Colonic mucosa (tissue), 4 donors: ENCODE measurements around the gene DHCR7. TPM values are rescaled to one million over a fixed set of nuclear protein-coding genes. Genes with fewer than 3 reads are reported as not detected.
"Not testable (repeated sequence)": the region's sequence is repeated elsewhere in the genome, so short reads cannot be mapped to it uniquely, and the experiment has no call there.

ENCODE experiments used
- DNase-seq: peaks from one replicate; pipeline ENCODE4 v3.0.0-alpha.2; 2020
- H3K27ac ChIP-seq: fragments of 200-600 bp; one replicate; pipeline ENCODE4 v1.8.0; 2021
- H3K27me3 ChIP-seq: fragments of 200-600 bp; one replicate; pipeline ENCODE4 v1.8.0; 2021
- H3K36me3 ChIP-seq: fragments of 200-600 bp; one replicate; pipeline ENCODE4 v1.8.0; 2021
- H3K4me1 ChIP-seq: fragments of 200-600 bp; one replicate; pipeline ENCODE4 v1.8.0; 2021; ENCODE audit warnings: mild to moderate bottlenecking
- H3K4me3 ChIP-seq: fragments of 200-600 bp; one replicate; pipeline ENCODE4 v1.8.0; 2021
- H3K9ac ChIP-seq, 2 donors: one replicate each; pipeline ENCODE4 v1.7.0; 2013; ENCODE audit warnings: control low read depth in 2 of 2, low read depth in 2 of 2, low read length in 2 of 2
- H3K9me3 ChIP-seq: fragments of 200-600 bp; one replicate; pipeline ENCODE4 v1.8.0; 2021
- intact Hi-C: fragments of 100-400 bp; cut with DNase I; formaldehyde crosslinking; loops from one replicate; pipeline ENCODE4 v1.14.1; 2022
- total RNA-seq, 2 donors: library from RNA; stranded (reverse); fragmentation: NEBNext Ultra II Directional in 1 of 2; extraction: Animal tissue kit (Norgen Biotek cat#: 25700) in 1 of 2; gene quantifications; one replicate each; pipeline ENCODE4 v1.2.1, GENCODE V29; 2021
- TF ChIP-seq, protein P1 (sequence below): fragments of 200-600 bp; IDR thresholded peaks from one replicate; pipeline ENCODE4 v1.8.0; 2022; ENCODE audit warnings: antibody characterized with exemption, mild to moderate bottlenecking
- donor health status: healthy.
- donor health status: DM: no; HTN: no; CAD: no.
- donor health status: DM: no; HTN: no; CAD: no.

DHCR7 gene
- total RNA-seq, 2 donors from 2014 or later, result 75.3 to 163 TPM

DNA sequence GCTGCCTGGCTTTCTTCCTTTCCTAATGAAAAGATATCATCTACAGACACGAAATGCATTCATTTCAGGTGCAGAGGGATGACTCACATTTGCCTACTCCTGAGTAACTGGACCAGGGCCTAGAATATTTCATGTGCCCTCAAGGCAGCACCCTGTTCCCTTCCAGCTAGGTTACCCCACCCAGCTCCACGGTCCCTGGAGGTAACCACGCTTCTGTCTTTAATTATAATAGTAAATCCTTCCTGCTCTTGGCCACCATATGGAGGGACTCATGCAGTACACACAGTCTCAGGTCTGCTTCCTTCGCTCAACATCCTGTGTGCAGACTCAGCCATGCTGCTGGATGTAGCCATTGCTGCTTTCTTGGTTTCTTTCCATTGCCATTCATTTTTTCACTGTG, 22.3 kb downstream of the DHCR7 start:
- no peaks in the 10 kb centered on the region for H3K27me3 ChIP-seq
- TF ChIP-seq, protein P1, sequence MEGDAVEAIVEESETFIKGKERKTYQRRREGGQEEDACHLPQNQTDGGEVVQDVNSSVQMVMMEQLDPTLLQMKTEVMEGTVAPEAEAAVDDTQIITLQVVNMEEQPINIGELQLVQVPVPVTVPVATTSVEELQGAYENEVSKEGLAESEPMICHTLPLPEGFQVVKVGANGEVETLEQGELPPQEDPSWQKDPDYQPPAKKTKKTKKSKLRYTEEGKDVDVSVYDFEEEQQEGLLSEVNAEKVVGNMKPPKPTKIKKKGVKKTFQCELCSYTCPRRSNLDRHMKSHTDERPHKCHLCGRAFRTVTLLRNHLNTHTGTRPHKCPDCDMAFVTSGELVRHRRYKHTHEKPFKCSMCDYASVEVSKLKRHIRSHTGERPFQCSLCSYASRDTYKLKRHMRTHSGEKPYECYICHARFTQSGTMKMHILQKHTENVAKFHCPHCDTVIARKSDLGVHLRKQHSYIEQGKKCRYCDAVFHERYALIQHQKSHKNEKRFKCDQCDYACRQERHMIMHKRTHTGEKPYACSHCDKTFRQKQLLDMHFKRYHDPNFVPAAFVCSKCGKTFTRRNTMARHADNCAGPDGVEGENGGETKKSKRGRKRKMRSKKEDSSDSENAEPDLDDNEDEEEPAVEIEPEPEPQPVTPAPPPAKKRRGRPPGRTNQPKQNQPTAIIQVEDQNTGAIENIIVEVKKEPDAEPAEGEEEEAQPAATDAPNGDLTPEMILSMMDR, result no peak
- no peak overlapping the region for H3K27ac ChIP-seq
- H3K36me3 ChIP-seq, result no peaks in the 10 kb centered on the region
- no peak overlapping the region for H3K9ac ChIP-seq
- intact Hi-C loops, result no loop called here
- no peak overlapping the region for H3K4me3 ChIP-seq
- no peaks in the 10 kb centered on the region for H3K9me3 ChIP-seq
- DNase-seq, result no peak
- H3K4me1 ChIP-seq, result no peaks in the 10 kb centered on the region

DNA sequence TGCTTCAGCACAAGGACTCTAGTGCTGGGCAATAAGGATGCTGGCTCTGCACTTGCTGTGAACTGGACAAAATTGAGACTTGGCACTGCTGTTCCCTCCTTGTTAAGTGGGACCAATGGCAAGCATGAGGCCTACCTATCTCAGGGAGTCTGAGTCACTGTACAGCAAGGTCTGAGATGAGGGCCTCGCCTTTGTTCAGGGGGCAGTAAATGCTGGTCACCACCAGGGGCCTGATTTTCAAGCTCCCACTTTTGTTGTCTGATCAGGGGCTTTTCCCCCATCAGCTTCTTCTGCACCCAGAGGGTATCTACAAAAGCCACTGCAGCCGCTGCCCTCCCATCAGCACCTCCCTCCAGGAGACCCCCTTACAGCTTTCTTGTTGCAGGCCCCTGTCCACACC, 22.8 kb downstream of the DHCR7 start:
- TF ChIP-seq, protein P1, result no peak
- Histone ChIP-seq H3K27me3 (no peaks in the 10 kb centered on the region), H3K9ac (no peak overlapping the region), H3K4me1 (no peaks in the 10 kb centered on the region), H3K27ac (no peak overlapping the region), H3K9me3 (no peaks in the 10 kb centered on the region), H3K4me3 (no peak overlapping the region), H3K36me3 (no peaks in the 10 kb centered on the region)
- intact Hi-C loops, result no loop called here
- no peak for DNase-seq

DNA sequence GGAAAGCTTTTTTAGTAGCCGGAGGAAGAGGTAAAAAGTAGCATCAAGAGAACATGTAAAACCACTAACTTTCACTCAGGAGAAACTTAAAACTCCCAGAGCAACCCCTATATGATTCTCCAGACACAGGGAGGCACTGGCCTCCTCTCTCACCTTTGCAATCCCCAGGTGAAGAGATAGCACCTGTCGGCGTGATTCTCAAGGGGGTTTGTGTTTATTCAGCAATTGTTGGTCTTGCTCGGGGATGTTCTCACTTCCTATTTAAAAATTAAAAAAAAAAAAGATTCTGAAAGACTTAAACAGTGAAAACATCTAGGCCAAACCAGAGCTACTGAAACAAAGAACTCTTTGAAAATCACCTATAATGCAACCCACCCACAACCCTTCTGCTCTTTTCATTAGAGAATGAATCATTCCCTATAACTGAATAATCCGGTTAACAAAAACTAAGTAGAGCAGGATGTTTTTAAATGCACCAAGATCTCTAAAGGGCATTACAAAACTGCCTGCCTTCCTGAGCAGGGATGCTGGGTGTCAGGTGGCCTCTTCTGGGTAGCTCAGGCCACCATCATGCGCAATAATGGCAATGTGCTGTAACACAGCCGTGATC, 24.9 kb downstream of the DHCR7 start:
- no peak overlapping the region for H3K4me3 ChIP-seq
- no peaks in the 10 kb centered on the region for H3K9me3 ChIP-seq
- no peaks in the 10 kb centered on the region for H3K27me3 ChIP-seq
- no peaks in the 10 kb centered on the region for H3K4me1 ChIP-seq
- intact Hi-C loops, result loop anchor here (5.0 kb wide), 1 partner anchor 611 kb away; no protein-coding TSS in a partner anchor
- TF ChIP-seq, protein P1, result no peak
- no peak overlapping the region for H3K27ac ChIP-seq
- no peak overlapping the region for H3K9ac ChIP-seq
- no peak for DNase-seq
- no peaks in the 10 kb centered on the region for H3K36me3 ChIP-seq

DNA sequence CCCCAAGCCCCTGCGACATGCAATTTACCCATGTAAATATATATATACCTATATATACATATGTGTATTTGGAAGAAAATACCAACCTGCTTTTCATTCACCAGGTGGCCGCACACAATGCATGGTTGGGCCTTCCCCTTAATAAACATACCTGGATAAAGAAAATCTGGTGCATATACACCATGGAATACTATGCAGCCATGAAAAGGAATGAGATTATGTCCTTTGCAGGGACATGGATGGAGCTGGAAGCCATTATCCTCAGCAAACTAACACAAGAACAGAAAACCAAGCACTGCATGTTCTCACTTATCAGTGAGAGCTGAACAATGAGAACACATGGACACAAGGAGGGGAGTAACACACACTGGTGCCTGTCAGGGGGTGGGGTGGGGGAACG, 25.9 kb downstream of the DHCR7 start:
- H3K9me3 ChIP-seq, H3K4me1 ChIP-seq, DNase-seq, H3K9ac ChIP-seq, H3K27ac ChIP-seq, H3K4me3 ChIP-seq, H3K36me3 ChIP-seq, H3K27me3 ChIP-seq: not testable (repeated sequence)
- intact Hi-C loops, result loop anchor here (5.0 kb wide), 1 partner anchor 610 kb away; no protein-coding TSS in a partner anchor

DNA sequence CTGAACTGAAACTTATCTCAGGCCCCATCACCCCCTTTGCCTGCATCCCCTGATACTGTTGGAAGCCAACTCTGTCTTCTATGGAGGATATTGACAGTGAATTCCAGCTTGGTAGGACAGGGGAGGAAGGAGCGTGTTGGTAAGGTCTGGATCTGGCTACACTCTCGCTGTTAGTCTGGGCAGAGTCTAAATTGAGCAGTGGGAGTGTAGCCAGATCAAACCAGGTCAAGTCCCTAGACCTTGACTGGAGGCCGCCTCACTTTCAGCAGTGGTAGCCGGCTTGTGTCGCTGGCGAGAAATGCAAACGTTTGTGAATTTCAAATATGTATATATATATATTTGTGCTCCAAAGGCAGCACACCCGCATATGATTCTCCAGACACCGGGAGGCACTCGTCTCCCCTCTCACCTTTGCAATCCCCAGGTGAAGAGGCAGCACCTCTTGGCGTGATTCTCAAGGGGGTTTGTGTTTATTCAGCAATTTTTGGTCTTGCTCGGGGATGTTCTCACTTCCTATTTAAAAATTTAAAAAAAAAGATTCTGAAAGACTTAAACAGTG, 26.7 kb downstream of the DHCR7 start:
- no peak for DNase-seq
- intact Hi-C loops, result loop anchor here (5.0 kb wide), 1 partner anchor 609 kb away; no protein-coding TSS in a partner anchor

More for the DNA sequence above, 26.7 kb downstream of the DHCR7 start:
- H3K9me3 ChIP-seq, result no peaks in the 10 kb centered on the region
- TF ChIP-seq, protein P1, result no peak
- no peaks in the 10 kb centered on the region for H3K36me3 ChIP-seq
- no peak overlapping the region for H3K4me3 ChIP-seq
- H3K4me1 ChIP-seq, result no peaks in the 10 kb centered on the region
- no peak overlapping the region for H3K27ac ChIP-seq
- no peaks in the 10 kb centered on the region for H3K27me3 ChIP-seq
- no peak overlapping the region for H3K9ac ChIP-seq
